ENCODE measurements around the gene CUTA. TPM values are rescaled to one million over a fixed set of nuclear protein-coding genes. Genes with fewer than 3 reads are reported as not detected.

CUTA gene
- total RNA-seq, 4 donors from 2014 or later, result 109 to 136 (median 123) TPM

DNA sequence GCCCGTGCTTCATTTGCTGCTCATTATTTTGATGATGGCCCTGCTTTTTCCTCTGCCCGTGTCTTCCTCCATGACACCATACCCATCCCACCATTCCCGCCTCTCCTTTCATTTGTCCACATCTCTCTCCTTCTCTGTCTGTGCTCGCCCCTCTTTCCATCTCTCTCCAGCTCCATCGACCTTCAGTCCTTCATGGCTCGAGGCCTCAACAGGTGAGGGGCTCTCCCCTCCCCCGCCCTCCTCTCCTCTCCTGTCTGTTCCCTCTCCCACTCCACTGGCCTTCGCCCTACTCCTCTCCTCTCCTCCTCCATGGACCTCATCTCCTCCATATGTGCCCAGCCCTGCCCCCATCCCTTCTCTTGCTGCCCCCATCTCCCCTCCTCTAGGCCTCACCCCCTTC is 24.4 kb upstream of the CUTA start:
- no peak overlapping the region for H3K4me3 ChIP-seq
- H3K27ac ChIP-seq (replicated peaks in 1 of 4), result no peak overlapping the region
- H3K36me3 ChIP-seq, result peaks cover 28 to 98% (median 64%) of the 10 kb centered on the region in 4 donors
- DNase-seq (ENCODE audit: extremely low spot score), result no peak
- H3K4me1 ChIP-seq, result no peaks in the 10 kb centered on the region
- H3K9me3 ChIP-seq, result no peaks in the 10 kb centered on the region
- 86% methylated on average over 8 of the region's 8 CpGs for WGBS
- TF ChIP-seq POLR2A (IDR thresholded peaks at IDR 0.05; ENCODE audit: low read depth), result no peak
- TF ChIP-seq POLR2AphosphoS5 (IDR thresholded peaks at IDR 0.05), result no peak
- no peak for TF ChIP-seq EP300 (IDR thresholded peaks at IDR 0.05)
- TF ChIP-seq, protein P1, sequence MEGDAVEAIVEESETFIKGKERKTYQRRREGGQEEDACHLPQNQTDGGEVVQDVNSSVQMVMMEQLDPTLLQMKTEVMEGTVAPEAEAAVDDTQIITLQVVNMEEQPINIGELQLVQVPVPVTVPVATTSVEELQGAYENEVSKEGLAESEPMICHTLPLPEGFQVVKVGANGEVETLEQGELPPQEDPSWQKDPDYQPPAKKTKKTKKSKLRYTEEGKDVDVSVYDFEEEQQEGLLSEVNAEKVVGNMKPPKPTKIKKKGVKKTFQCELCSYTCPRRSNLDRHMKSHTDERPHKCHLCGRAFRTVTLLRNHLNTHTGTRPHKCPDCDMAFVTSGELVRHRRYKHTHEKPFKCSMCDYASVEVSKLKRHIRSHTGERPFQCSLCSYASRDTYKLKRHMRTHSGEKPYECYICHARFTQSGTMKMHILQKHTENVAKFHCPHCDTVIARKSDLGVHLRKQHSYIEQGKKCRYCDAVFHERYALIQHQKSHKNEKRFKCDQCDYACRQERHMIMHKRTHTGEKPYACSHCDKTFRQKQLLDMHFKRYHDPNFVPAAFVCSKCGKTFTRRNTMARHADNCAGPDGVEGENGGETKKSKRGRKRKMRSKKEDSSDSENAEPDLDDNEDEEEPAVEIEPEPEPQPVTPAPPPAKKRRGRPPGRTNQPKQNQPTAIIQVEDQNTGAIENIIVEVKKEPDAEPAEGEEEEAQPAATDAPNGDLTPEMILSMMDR (IDR thresholded peaks at IDR 0.05), result no peak
- no peaks in the 10 kb centered on the region for H3K27me3 ChIP-seq
- intact Hi-C loops (cut with DNase I), result no loop called here

DNA sequence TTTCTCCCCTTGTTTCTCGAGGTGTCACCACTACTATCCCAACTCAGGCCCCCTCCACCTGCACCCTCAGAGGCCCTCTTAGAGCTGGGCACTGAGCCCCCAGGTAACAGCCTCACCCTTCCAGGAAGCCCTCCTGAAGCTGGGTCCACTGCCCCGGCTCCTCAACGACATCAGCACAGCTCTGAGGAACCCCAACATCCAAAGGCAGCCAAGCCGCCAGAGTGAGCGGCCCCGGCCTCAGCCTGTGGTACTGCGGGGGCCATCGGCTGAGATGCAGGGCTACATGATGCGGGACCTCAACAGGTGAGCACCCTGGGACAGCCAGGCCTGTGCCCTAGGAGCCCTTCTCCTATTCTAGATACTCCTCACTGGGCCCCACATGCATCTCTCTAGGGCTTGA is 23.6 kb upstream of the CUTA start:
- no peak for TF ChIP-seq POLR2AphosphoS5 (IDR thresholded peaks at IDR 0.05)
- TF ChIP-seq EP300 (IDR thresholded peaks at IDR 0.05), result no peak
- no peak for TF ChIP-seq POLR2A (IDR thresholded peaks at IDR 0.05; ENCODE audit: low read depth)
- TF ChIP-seq, protein P1 (IDR thresholded peaks at IDR 0.05), result no peak
- Histone ChIP-seq H3K9me3 (no peaks in the 10 kb centered on the region), H3K4me1 (no peaks in the 10 kb centered on the region), H3K27me3 (no peaks in the 10 kb centered on the region), H3K36me3 (peaks cover 34 to 98% (median 68%) of the 10 kb centered on the region in 4 donors), H3K27ac (replicated peaks in 1 of 4) (no peak overlapping the region), H3K4me3 (no peak overlapping the region)
- 94% methylated on average over 6 of the region's 9 CpGs for WGBS
- intact Hi-C loops (cut with DNase I), result no loop called here
- DNase-seq (ENCODE audit: extremely low spot score), result no peak

DNA sequence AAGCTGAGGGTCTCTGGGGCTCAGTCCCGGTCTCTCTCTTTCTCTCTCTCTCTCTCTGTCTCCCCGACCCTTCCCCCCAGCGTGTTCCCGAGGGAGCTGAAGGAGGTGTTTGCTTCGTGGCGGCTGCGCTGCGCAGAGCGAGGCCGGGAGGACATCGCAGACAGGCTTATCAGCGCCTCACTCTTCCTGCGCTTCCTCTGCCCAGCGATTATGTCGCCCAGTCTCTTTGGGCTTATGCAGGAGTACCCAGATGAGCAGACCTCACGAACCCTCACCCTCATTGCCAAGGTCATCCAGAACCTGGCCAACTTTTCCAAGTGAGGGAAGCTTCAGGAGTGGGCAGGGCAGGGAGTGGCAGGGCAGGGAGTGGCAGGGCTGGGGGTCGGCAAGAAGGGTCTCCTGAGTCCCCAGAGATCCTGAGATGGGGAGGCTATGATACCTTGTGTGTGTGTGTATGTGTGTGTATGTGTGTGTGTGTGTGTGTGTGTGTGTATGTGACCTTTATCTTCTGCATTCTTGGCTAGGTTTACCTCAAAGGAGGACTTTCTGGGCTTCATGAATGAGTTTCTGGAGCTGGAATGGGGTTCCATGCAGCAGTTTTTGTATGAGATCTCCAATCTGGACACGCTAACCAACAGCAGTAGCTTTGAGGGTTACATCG is 22.9 kb upstream of the CUTA start:
- no peak for TF ChIP-seq POLR2A (IDR thresholded peaks at IDR 0.05; ENCODE audit: low read depth)
- no peak for TF ChIP-seq EP300 (IDR thresholded peaks at IDR 0.05)
- TF ChIP-seq, protein P1 (IDR thresholded peaks at IDR 0.05), result no peak
- no peak for TF ChIP-seq POLR2AphosphoS5 (IDR thresholded peaks at IDR 0.05)
- Histone ChIP-seq H3K4me3 (no peak overlapping the region), H3K27ac (replicated peaks in 1 of 4) (no peak overlapping the region), H3K4me1 (no peaks in the 10 kb centered on the region), H3K9me3 (no peaks in the 10 kb centered on the region), H3K36me3 (peaks cover 40 to 98% (median 68%) of the 10 kb centered on the region in 4 donors), H3K27me3 (no peaks in the 10 kb centered on the region)
- 88% methylated on average over 18 of the region's 19 CpGs for WGBS
- intact Hi-C loops (cut with DNase I), result no loop called here
- no peak for DNase-seq (ENCODE audit: extremely low spot score)

DNA sequence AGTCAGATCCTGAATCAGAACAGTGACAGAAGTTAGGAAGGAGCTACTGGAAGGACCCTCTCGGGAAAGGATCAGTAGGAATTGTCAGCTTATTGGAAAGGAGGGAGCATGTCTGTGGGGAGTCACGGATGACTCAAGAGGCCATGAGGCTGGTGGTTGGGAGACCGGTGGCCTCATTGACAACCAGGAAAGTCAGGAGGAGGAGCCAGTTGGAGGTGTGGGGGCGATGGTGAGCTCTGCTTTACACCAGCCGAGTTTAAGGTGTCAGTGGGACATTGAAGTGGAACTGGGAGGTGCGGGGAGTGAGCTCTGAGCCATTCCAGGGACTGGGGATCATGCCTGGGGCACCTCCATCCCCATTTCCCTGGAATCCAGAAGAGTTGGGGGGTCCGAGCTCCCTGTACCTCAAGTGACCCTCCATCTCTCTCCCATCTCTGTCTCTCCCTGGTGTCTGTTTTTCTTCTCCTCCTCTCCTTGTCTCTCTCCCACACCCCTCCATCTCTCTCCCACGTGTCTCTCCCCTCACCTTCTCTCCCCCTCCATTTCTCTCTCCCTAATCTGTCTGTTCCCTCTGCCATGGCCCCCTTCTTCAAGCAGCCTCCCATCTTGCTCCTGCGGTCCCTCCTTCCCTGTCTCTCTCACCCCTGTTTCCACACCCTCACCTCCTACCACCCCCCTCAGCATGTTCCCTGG is 22.2 kb upstream of the CUTA start:
- no peak overlapping the region for H3K27ac ChIP-seq (replicated peaks in 1 of 4)
- TF ChIP-seq, protein P1 (IDR thresholded peaks at IDR 0.05), result no peak
- TF ChIP-seq EP300 (IDR thresholded peaks at IDR 0.05), result no peak
- no peak for TF ChIP-seq POLR2AphosphoS5 (IDR thresholded peaks at IDR 0.05)
- no peak for TF ChIP-seq POLR2A (IDR thresholded peaks at IDR 0.05; ENCODE audit: low read depth)
- no peak overlapping the region for H3K4me3 ChIP-seq
- H3K36me3 ChIP-seq, result peaks cover 45 to 98% (median 73%) of the 10 kb centered on the region in 4 donors
- DNase-seq (ENCODE audit: extremely low spot score), result no peak
- H3K9me3 ChIP-seq, result no peaks in the 10 kb centered on the region
- no peaks in the 10 kb centered on the region for H3K4me1 ChIP-seq
- 76% methylated on average over 9 of the region's 9 CpGs for WGBS
- H3K27me3 ChIP-seq, result no peaks in the 10 kb centered on the region
- intact Hi-C loops (cut with DNase I), result no loop called here

All from esophagus muscularis mucosa (tissue), 4 donors.